Measurements from ENCODE around the gene TNRC6B.

The TNRC6B gene

DNA sequence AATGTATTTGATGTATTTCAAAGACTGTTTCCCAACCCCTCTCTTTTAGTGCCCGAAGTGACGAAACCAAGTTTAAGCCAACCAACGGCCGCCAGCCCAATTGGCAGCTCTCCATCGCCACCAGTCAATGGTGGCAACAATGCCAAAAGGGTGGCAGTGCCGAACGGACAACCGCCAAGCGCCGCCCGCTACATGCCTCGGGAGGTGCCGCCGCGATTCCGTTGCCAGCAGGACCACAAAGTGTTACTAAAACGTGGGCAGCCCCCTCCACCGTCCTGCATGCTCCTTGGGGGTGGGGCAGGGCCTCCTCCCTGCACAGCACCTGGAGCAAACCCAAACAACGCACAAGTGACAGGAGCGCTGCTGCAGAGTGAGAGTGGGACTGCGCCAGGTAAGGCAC, 84.1 kb downstream of the TNRC6B start:
- no peak for TF ChIP-seq GATA3 (IDR thresholded peaks at IDR 0.05; ENCODE audit: low read depth, low read length)
- no peak for TF ChIP-seq GATA2 (IDR thresholded peaks at IDR 0.05; ENCODE audit: low read depth, low read length)

- TF ChIP-seq GATA2 (IDR thresholded peaks at IDR 0.05; ENCODE audit: low read depth, low read length), result no peak
- no peak for TF ChIP-seq GATA3 (IDR thresholded peaks at IDR 0.05; ENCODE audit: low read depth, low read length)
Measured at GRCh38 chr22:40263191-40263590, 85.5 kb downstream of the TNRC6B start.

GRCh38 chr22:40265783-40266182, 88.1 kb downstream of the TNRC6B start:
- TF ChIP-seq GATA3 (IDR thresholded peaks at IDR 0.05; ENCODE audit: low read depth, low read length) (no peak), GATA2 (IDR thresholded peaks at IDR 0.05; ENCODE audit: low read depth, low read length) (no peak)

DNA sequence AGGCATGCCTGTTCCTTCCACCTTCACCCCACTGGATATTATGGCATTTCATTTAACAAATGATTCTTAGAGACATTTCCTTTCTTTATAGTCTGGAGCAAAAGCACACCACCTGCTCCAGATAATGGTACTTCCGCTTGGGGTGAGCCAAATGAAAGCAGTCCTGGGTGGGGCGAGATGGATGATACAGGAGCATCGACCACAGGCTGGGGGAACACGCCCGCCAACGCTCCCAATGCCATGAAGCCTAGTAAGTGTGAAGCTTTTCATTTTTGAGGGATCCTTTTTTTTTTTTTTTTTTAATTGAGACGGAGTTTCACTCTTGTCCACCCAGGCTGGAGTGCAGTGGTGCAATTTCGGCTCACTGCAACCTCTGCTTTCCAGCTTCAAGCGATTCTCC, 92.3 kb downstream of the TNRC6B start:
- no peak for TF ChIP-seq GATA2 (IDR thresholded peaks at IDR 0.05; ENCODE audit: low read depth, low read length)
- TF ChIP-seq GATA3 (IDR thresholded peaks at IDR 0.05; ENCODE audit: low read depth, low read length), result no peak

DNA sequence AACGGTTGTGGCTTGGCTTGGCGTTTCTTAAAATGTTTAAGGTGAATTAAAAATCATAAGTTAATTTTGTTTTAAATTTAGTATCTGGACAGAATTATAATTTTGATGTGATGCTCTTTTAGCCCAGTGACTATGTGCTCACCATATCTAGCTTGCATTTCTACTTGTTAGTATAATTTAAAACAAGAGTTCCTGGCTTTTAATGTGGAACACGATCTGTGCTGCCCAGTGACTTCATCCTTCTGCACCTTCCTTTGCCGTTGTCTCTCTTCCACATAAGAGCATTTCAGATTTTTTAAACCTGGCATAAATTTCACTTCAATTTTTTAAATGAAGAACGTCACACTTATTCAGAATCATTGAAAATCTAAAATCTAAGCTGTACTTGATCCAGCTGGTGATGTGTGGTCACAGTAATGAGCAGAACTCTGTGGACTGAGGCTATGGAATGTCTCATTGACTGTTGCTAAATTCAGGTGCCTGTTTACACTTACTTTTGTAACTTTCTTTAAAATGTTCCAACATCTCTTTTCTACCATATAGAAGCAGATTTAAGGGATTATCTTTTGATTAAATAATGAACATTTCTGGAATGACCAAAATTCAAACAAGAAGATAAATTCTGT, 93.1 kb downstream of the TNRC6B start:
- TF ChIP-seq GATA3 (IDR thresholded peaks at IDR 0.05; ENCODE audit: low read depth, low read length) (no peak), GATA2 (IDR thresholded peaks at IDR 0.05; ENCODE audit: low read depth, low read length) (no peak)

- TF ChIP-seq GATA2 (IDR thresholded peaks at IDR 0.05; ENCODE audit: low read depth, low read length) (no peak), GATA3 (IDR thresholded peaks at IDR 0.05; ENCODE audit: low read depth, low read length) (no peak)
Measured at GRCh38 chr22:40271440-40271839, 93.7 kb downstream of the TNRC6B start.

DNA sequence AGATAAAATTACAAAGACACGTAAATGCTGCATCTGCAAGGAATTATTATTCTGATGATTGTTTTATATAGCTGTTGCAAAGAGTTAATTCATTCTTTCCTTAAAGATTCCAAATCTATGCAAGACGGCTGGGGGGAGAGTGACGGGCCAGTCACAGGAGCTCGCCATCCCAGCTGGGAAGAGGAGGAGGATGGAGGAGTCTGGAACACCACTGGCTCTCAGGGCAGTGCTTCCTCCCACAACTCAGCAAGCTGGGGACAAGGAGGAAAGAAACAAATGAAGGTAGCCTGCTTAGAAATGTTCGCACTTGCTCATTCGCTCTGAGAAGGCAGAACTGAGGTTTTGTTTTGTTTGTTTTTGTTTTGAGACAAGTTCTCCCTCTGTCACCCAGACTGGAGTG, 95.6 kb downstream of the TNRC6B start:
- no peak for TF ChIP-seq GATA2 (IDR thresholded peaks at IDR 0.05; ENCODE audit: low read depth, low read length)
- TF ChIP-seq GATA3 (IDR thresholded peaks at IDR 0.05; ENCODE audit: low read depth, low read length), result no peak

DNA sequence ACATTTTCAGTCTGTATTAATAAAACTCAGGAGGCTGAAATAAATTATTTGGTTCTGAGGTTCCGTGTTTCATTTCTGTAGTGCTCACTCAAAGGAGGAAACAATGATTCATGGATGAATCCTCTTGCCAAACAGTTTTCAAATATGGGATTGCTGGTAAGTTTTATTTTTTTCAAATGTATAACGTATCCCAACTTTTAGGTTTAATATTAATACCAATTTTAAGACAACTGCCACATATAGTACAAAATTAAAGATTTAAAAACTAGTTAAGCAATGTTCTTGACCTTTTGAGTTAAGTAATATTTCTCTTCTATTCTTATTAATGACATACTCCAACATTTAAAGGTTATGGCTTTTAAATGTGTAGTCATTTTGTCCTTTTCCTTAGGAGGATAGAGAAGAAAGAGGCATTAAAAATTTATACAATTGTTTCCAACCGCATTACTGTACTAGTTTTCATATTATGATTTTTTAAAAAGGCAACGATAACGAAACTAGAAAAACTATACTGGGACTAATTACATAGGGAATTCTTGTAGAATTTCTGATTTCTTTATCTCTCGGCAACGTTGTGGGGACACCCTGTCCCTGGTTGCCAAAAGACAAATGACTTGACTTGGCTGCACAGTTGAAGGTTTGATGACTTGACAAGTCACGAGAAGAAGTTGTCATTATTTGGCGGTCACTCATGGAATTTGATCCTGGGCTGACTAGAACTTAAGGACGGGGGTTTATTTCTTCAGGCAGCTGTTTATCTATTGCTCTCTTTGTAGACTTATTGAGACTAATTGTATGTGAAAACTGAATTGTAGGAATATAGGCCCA, 99.5 kb downstream of the TNRC6B start:
- no peak for TF ChIP-seq GATA2 (IDR thresholded peaks at IDR 0.05; ENCODE audit: low read depth, low read length)
- no peak for TF ChIP-seq GATA3 (IDR thresholded peaks at IDR 0.05; ENCODE audit: low read depth, low read length)

- TF ChIP-seq GATA2 (IDR thresholded peaks at IDR 0.05; ENCODE audit: low read depth, low read length) (no peak), GATA3 (IDR thresholded peaks at IDR 0.05; ENCODE audit: low read depth, low read length) (no peak)
Measured at GRCh38 chr22:40279017-40279416, 101.3 kb downstream of the TNRC6B start.

DNA sequence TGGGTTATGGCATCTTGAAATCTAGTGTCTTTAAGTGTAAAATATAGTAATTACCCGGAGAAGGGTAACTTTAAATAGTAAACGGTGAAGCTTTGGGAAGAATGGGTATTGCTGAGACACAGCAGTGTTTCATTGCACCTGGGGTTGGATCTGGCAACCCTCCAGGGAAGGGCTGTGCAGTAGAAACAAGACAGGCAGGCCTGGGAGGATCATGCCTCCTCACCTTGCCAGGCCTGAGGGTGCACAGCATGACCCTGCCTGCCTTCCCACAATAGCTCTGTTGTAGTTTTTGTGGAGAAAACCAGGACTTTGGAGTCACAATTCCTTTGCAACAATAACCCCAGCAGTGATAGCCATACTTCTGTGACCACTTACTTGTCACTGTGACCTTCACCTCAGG, 104.0 kb downstream of the TNRC6B start:
- TF ChIP-seq GATA2 (IDR thresholded peaks at IDR 0.05; ENCODE audit: low read depth, low read length) (no peak), GATA3 (IDR thresholded peaks at IDR 0.05; ENCODE audit: low read depth, low read length) (no peak)

GRCh38 chr22:40285513-40285912, 107.8 kb downstream of the TNRC6B start:
- no peak for TF ChIP-seq GATA2 (IDR thresholded peaks at IDR 0.05; ENCODE audit: low read depth, low read length)
- TF ChIP-seq GATA3 (IDR thresholded peaks at IDR 0.05; ENCODE audit: low read depth, low read length), result no peak

DNA sequence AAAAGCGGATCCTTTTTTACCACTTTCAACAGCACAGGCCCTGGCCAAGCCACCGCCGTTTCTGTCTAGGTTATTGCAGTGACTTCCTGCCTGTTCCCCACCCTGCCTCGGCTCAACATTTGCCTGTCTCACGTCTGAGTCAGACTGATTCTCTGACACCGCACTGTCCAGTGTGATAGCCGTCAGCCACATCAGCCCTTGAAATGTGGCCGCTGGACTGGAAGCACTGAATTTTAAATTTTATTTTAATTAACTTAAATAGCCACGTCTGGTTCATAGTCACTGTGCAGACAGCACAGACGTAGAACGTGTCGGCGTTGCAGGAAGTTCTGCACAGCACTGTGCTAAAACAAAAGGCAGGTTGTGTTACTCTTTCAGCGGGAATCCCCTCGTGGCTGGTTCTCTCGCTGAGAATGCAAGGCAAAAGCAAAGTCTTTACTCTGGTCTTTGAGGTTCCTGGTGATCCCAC, 112.3 kb downstream of the TNRC6B start:
- TF ChIP-seq GATA2 (IDR thresholded peaks at IDR 0.05; ENCODE audit: low read depth, low read length), result no peak

GRCh38 chr22:40290516-40290915, 112.8 kb downstream of the TNRC6B start:
- TF ChIP-seq GATA3 (IDR thresholded peaks at IDR 0.05; ENCODE audit: low read depth, low read length) (no peak), GATA2 (IDR thresholded peaks at IDR 0.05; ENCODE audit: low read depth, low read length) (no peak)

DNA sequence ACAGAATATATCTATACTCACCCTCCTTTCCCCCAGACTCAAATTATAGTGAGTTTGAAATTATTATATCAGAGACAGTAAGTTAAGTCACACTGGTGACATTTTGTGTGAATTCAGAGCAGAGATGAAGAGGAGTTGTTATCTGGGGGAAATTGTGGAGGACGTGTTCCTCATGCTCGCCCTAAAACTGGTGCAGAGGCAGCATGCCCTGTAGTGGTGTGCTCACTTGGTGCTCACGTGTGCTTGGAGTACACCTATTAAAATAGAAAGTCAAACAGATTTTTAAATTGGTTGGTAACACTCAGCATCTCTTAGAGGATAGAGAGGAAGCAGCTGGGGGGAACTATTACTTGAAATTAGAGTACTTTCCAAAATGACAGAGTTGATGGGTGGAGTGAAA, 117.0 kb downstream of the TNRC6B start:
- TF ChIP-seq GATA3 (IDR thresholded peaks at IDR 0.05; ENCODE audit: low read depth, low read length), result no peak
- TF ChIP-seq GATA2 (IDR thresholded peaks at IDR 0.05; ENCODE audit: low read depth, low read length), result no peak

DNA sequence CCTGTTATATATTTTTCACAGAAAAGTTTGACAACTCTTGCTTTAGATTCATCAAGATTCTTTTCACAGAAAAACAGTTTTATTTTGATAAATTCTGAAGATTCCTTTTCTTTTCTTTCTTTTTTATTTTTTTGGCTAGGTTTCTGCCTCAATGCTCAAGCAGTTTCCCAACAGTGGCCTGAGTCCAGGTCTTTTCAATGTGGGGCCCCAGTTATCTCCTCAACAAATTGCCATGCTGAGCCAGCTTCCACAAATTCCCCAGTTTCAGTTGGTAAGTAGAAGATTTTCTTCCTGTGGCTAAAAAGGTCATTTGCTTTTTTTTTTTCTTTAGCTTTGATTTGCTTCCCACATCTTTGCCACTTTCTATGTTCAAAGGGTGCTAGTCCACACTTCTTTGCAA, 122.6 kb downstream of the TNRC6B start:
- TF ChIP-seq GATA3 (IDR thresholded peaks at IDR 0.05; ENCODE audit: low read depth, low read length), result no peak
